CD4-positive, alpha-beta memory T cell (primary cell): ENCODE results near the gene TOMM22. TPM values are rescaled to one million over a fixed set of nuclear protein-coding genes. Genes with fewer than 3 reads are reported as not detected.

Experiments used
- CTCF ChIA-PET: fragments of 350-600 bp; sonication (Branson Sonifier 250); formaldehyde crosslinking; loops from one replicate; lab custom pipeline; 2021; ENCODE audit warnings: inconsistent platforms; ENCODE audit not compliant: partially characterized antibody; lab: Charles Lee
- POLR2A ChIA-PET: fragments of 350-600 bp; sonication (Branson Sonifier 250); formaldehyde crosslinking; loops from one replicate; lab custom pipeline; 2021; ENCODE audit not compliant: partially characterized antibody; lab: Charles Lee
- DNase-seq, 5 donors: peaks; one replicate each; pipeline versions ENCODE4 v3.0.0 to v3.0.0-alpha.2; 2020 to 2022; ENCODE audit warnings: mixed read lengths in 1 of 5
- H3K27ac ChIP-seq: one replicate; pipeline ENCODE4 v1.7.0; 2013; ENCODE audit warnings: low read depth, low read length
- H3K27me3 ChIP-seq: 2 replicates; pipeline ENCODE4 v1.7.0; 2013; ENCODE audit warnings: mild to moderate bottlenecking, low read length, moderate library complexity; ENCODE audit not compliant: insufficient read depth
- H3K36me3 ChIP-seq: 2 replicates; pipeline ENCODE4 v1.7.0; 2013; ENCODE audit warnings: mild to moderate bottlenecking, low read length, moderate library complexity; ENCODE audit not compliant: insufficient read depth
- H3K4me1 ChIP-seq: 2 replicates; pipeline ENCODE4 v1.7.0; 2013; ENCODE audit warnings: mild to moderate bottlenecking, low read length, moderate library complexity; ENCODE audit not compliant: insufficient read depth
- H3K4me3 ChIP-seq, 2 donors: one replicate each; pipeline ENCODE4 v1.7.0; 2013; ENCODE audit warnings: low read length in 2 of 2, mild to moderate bottlenecking in 1 of 2
- H3K9me3 ChIP-seq, 2 donors: one replicate each; pipeline ENCODE4 v1.7.0; 2013; ENCODE audit warnings: low read length in 2 of 2, control low read depth in 1 of 2; ENCODE audit not compliant: control insufficient read depth in 1 of 2
- H3K27ac Mint-ChIP-seq, 7 donors: one replicate each; pipeline ENCODE4 v1.8.0; 2020 to 2021; ENCODE audit warnings: mixed read lengths in 7 of 7, mild to moderate bottlenecking in 6 of 7, inconsistent platforms in 3 of 7, moderate library complexity in 3 of 7
- H3K27me3 Mint-ChIP-seq, 2 donors: one replicate each; pipeline ENCODE4 v1.8.0; 2020 to 2021; ENCODE audit warnings: mixed read lengths in 2 of 2
- H3K36me3 Mint-ChIP-seq, 2 donors: one replicate each; pipeline ENCODE4 v1.8.0; 2020 to 2021; ENCODE audit warnings: mixed read lengths in 2 of 2, inconsistent platforms in 1 of 2, mild to moderate bottlenecking in 1 of 2
- H3K4me1 Mint-ChIP-seq, 4 donors: one replicate each; pipeline ENCODE4 v1.8.0; 2020 to 2021; ENCODE audit warnings: mixed read lengths in 4 of 4, mild to moderate bottlenecking in 1 of 4
- H3K4me3 Mint-ChIP-seq, 8 donors: one replicate each; pipeline ENCODE4 v1.8.0; 2020 to 2021; ENCODE audit warnings: mixed read lengths in 8 of 8, mild to moderate bottlenecking in 7 of 8, moderate library complexity in 6 of 8, inconsistent platforms in 3 of 8
- H3K9me3 Mint-ChIP-seq, 8 donors: one replicate each; pipeline ENCODE4 v1.8.0; 2020 to 2021; ENCODE audit warnings: mixed read lengths in 8 of 8, mild to moderate bottlenecking in 5 of 8, inconsistent platforms in 3 of 8, moderate library complexity in 1 of 8
- intact Hi-C: fragments of 100-400 bp; cut with micrococcal nuclease; formaldehyde crosslinking; loops from one replicate; pipeline ENCODE4 v1.15.1; 2023
- polyA plus RNA-seq, 2 donors: library from polyadenylated mRNA; unstranded; fragments of 300-500 nt; fragmentation: Illumina TruSeq; gene quantifications; one replicate each; pipeline ENCODE4 v1.2.3, GENCODE V29; 2021
- total RNA-seq, 2 experiments: library from RNA; stranded (reverse); gene quantifications; one replicate each; pipeline ENCODE4 v1.2.3, GENCODE V29; 2021

Gene TOMM22
- total and polyA plus RNA-seq, 4 experiments from 2014 or later = 41.2 to 78.9 (median 51.3) TPM

DNA sequence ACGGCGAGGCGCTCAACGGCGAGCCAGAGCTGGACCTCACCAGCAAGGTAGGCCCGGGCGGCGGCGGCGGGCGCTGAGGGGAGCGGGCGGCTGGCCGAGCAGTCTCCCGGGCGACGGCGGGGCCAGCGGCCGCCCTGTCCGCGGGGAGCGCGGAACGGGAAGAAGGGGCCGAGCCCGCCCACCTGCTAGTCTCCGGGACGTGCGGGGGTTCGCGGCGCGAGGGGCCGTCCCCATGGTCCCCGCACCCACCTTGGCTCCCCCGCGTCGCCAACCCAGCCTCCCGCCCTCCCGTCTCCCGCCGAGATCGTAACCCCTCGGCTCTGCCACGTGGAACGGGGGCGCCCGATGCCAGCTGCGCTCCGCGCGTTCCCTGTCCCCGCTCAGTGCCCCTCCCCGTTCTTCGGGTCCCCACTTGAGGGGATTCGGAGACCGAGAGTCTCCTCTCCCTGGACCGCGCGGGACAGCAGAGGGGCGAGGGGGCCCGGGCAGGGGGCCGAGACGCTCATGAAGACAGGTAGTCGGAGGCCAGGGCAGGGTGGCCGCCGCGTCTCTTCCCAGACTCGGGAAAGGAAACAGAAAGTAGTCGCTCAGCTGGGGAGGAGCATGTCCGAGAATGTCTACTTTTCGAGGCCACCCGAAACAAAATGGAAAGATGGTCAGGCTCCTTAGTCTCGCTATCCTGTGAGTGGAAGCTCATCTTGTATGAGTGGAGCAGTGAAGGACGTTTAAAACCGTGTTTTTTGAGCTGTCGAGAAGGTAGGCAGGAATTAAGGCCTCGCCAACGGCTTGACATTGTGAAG lies 24.5 kb downstream of the TOMM22 start:
- H3K27ac ChIP-seq = peak overlapping the region; percentile 94
- no peaks in the 10 kb centered on the region for H3K27me3 ChIP-seq
- CTCF ChIA-PET = interaction anchor here (0.5 to 2.6 kb wide), 10 partner anchors 11 to 60 kb away, joined by 3 to 15 read pairs (median 5); partner anchors contain the start of gene TOMM22
- peaks cover 16% of the 10 kb centered on the region for H3K36me3 ChIP-seq
- no peaks in the 10 kb centered on the region for H3K9me3 ChIP-seq
- Mint-ChIP-seq H3K27ac (peak overlapping the region; percentile 92 to 98 (median 96)), H3K36me3 (peaks cover 10 to 44% of the 10 kb centered on the region in 2 donors), H3K4me1 (peaks cover 53 to 71% (median 59%) of the 10 kb centered on the region in 4 donors), H3K4me3 (peak overlapping the region; percentile 91 to 96 (median 94)), H3K9me3 (peaks cover 0 to under 1% (median 0%) of the 10 kb centered on the region in 8 donors), H3K27me3 (peaks cover 0 to under 1% of the 10 kb centered on the region in 2 donors)
- peaks cover 61% of the 10 kb centered on the region for H3K4me1 ChIP-seq
- intact Hi-C loops = loop anchor here (2.0 to 10.0 kb wide), 4 partner anchors 18 to 652 kb away; partner anchors contain the start of genes PICK1 and RPL3
- peak overlapping the region; percentile 6 to 94 for H3K4me3 ChIP-seq
- POLR2A ChIA-PET = interaction anchor here (0.8 to 8.0 kb wide), 19 partner anchors 9 to 1338 kb away, joined by 3 to 186 read pairs (median 4); partner anchors contain the start of genes CBX6, CBY1, FAM227A and RPL3
- DNase-seq = peak in 2 of 5 donors; percentile 36 to 44

DNA sequence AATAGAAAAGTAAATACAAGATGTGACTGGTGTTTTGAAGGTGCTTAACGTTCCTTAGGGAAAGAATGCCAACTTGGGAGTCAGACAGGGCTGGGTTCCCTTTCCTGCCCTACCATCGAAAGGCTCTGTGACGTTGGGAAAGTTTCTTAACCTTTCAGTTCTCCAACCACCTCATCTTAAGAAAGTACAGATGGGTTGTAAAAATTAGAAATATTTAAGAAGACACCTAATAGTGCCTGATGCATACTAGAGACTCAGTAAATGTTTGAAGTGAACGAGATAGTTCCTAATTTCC lies 25.1 kb downstream of the TOMM22 start:
- Histone ChIP-seq H3K9me3 (no peaks in the 10 kb centered on the region), H3K36me3 (peaks cover 16% of the 10 kb centered on the region), H3K4me1 (peaks cover 57% of the 10 kb centered on the region), H3K4me3 (peak overlapping the region; percentile 6 to 94), H3K27me3 (no peaks in the 10 kb centered on the region), H3K27ac (peak overlapping the region; percentile 94)
- Mint-ChIP-seq H3K4me1 (peaks cover 49 to 69% (median 55%) of the 10 kb centered on the region in 4 donors), H3K27me3 (no peaks in the 10 kb centered on the region), H3K27ac (peak overlapping the region; percentile 92 to 97 (median 94)), H3K36me3 (peaks cover 10 to 41% of the 10 kb centered on the region in 2 donors), H3K9me3 (no peaks in the 10 kb centered on the region), H3K4me3 (peak overlapping the region; percentile 91 to 96 (median 94))
- DNase-seq = no peak
- ChIA-PET CTCF (interaction anchor here (0.5 to 2.6 kb wide), 5 partner anchors 18 to 56 kb away, joined by 4 to 15 read pairs (median 8); partner anchors contain the start of gene TOMM22), POLR2A (interaction anchor here (0.8 to 8.0 kb wide), 13 partner anchors 10 to 612 kb away, joined by 3 to 186 read pairs (median 11); partner anchors contain the start of genes CBY1, FAM227A, RPL3 and SUN2)
- intact Hi-C loops = loop anchor here (2.0 to 10.0 kb wide), 4 partner anchors 18 to 652 kb away; partner anchors contain the start of genes PICK1 and RPL3

- Mint-ChIP-seq H3K36me3 (peaks cover 14 to 45% of the 10 kb centered on the region in 2 donors), H3K27ac (peak overlapping the region; percentile 92 to 97 (median 94)), H3K4me3 (peak overlapping the region; percentile 91 to 96 (median 94)), H3K4me1 (peaks cover 53 to 73% (median 59%) of the 10 kb centered on the region in 4 donors), H3K27me3 (no peaks in the 10 kb centered on the region), H3K9me3 (no peaks in the 10 kb centered on the region)
- peaks cover 16% of the 10 kb centered on the region for H3K36me3 ChIP-seq
- peaks cover 60% of the 10 kb centered on the region for H3K4me1 ChIP-seq
- H3K27me3 ChIP-seq = no peaks in the 10 kb centered on the region
- intact Hi-C loops = loop anchor here (2.0 to 10.0 kb wide), 4 partner anchors 17 to 653 kb away; partner anchors contain the start of genes PICK1 and RPL3
- H3K27ac ChIP-seq = peak overlapping the region; percentile 94
- peak in 1 of 5 donors; percentile 17 for DNase-seq
- H3K4me3 ChIP-seq = peak overlapping the region; percentile 6 to 94
- ChIA-PET CTCF (interaction anchor here (0.5 to 2.6 kb wide), 10 partner anchors 12 to 136 kb away, joined by 3 to 15 read pairs (median 4); partner anchors contain the start of gene TOMM22), POLR2A (interaction anchor here (0.8 to 8.0 kb wide), 12 partner anchors 8 to 446 kb away, joined by 3 to 186 read pairs (median 8); partner anchors contain the start of genes CBY1, FAM227A, SUN2 and TOMM22)
- no peaks in the 10 kb centered on the region for H3K9me3 ChIP-seq
These were observed 25.6 kb downstream of the TOMM22 start for GRCh38 chr22:38707346-38707745.

DNA sequence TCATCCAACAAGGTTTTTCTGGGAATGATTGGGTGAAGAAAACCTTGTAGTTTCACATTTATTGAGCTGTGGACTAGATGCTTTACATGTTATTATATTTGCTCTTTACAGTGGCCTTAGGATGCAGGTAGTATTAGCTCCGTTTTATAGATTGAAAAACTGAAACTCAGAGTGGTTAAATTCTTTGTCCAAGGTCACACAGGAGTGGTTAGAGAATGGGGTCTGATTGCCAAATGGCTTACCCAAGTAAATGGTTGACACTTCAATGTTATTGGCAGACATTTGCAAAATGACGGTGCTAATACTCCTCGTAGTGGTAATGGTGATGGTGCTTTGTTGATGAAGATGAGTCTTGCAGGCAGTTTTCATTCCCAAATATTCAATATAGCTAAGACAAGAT lies 26.2 kb downstream of the TOMM22 start:
- intact Hi-C loops = loop anchor here (2.0 to 10.0 kb wide), 4 partner anchors 17 to 653 kb away; partner anchors contain the start of genes PICK1 and RPL3
- H3K36me3 ChIP-seq = peaks cover 22% of the 10 kb centered on the region
- H3K27me3 ChIP-seq = no peaks in the 10 kb centered on the region
- ChIA-PET POLR2A (interaction anchor here (1.0 to 8.0 kb wide), 8 partner anchors 9 to 44 kb away, joined by 3 to 186 read pairs (median 33); partner anchors contain the start of genes SUN2 and TOMM22), CTCF (interaction anchor here (0.5 to 2.6 kb wide), 10 partner anchors 13 to 135 kb away, joined by 3 to 15 read pairs (median 4); partner anchors contain the start of gene TOMM22)
- Mint-ChIP-seq H3K9me3 (no peaks in the 10 kb centered on the region), H3K4me1 (peaks cover 56 to 80% (median 65%) of the 10 kb centered on the region in 4 donors), H3K27ac (peak overlapping the region in 6 of 7 donors; percentile 8 to 88 (median 32)), H3K36me3 (peaks cover 14 to 51% of the 10 kb centered on the region in 2 donors), H3K4me3 (peak overlapping the region; percentile 51 to 96 (median 94)), H3K27me3 (no peaks in the 10 kb centered on the region)
- no peaks in the 10 kb centered on the region for H3K9me3 ChIP-seq
- no peak overlapping the region for H3K27ac ChIP-seq
- no peak for DNase-seq
- peaks cover 66% of the 10 kb centered on the region for H3K4me1 ChIP-seq
- H3K4me3 ChIP-seq = peak overlapping the region in 1 of 2 donors; percentile 94

GRCh38 chr22:38709306-38709705 lies 27.5 kb downstream of the TOMM22 start:
- H3K4me1 ChIP-seq = peaks cover 78% of the 10 kb centered on the region
- Mint-ChIP-seq H3K4me1 (peaks cover 63 to 93% (median 76%) of the 10 kb centered on the region in 4 donors), H3K27ac (peak overlapping the region in 4 of 7 donors; percentile 37 to 81 (median 66)), H3K9me3 (no peaks in the 10 kb centered on the region), H3K36me3 (peaks cover 14 to 62% of the 10 kb centered on the region in 2 donors), H3K27me3 (no peaks in the 10 kb centered on the region), H3K4me3 (peak overlapping the region in 6 of 8 donors; percentile 18 to 64 (median 51))
- H3K9me3 ChIP-seq = no peaks in the 10 kb centered on the region
- ChIA-PET POLR2A (interaction anchor here (1.6 to 8.0 kb wide), 4 partner anchors 9 to 43 kb away, joined by 5 to 186 read pairs (median 102); partner anchors contain the start of gene SUN2), CTCF (interaction anchor here (1.6 to 1.8 kb wide), 2 partner anchors 16 to 25 kb away, joined by 5 to 6 read pairs; no protein-coding TSS in a partner anchor)
- no peak overlapping the region for H3K27ac ChIP-seq
- no peak overlapping the region for H3K4me3 ChIP-seq
- peaks cover 23% of the 10 kb centered on the region for H3K36me3 ChIP-seq
- intact Hi-C loops = loop anchor here (5.0 to 10.0 kb wide), 3 partner anchors 278 to 655 kb away; partner anchors contain the start of genes PICK1 and RPL3
- no peak for DNase-seq
- H3K27me3 ChIP-seq = no peaks in the 10 kb centered on the region

- intact Hi-C loops = no loop called here
- Histone ChIP-seq H3K36me3 (peaks cover 27% of the 10 kb centered on the region), H3K27me3 (no peaks in the 10 kb centered on the region), H3K4me1 (peaks cover 79% of the 10 kb centered on the region), H3K9me3 (no peaks in the 10 kb centered on the region), H3K4me3 (no peak overlapping the region), H3K27ac (no peak overlapping the region)
- Mint-ChIP-seq H3K27ac (peak overlapping the region in 2 of 7 donors; percentile 17 to 42), H3K9me3 (no peaks in the 10 kb centered on the region), H3K27me3 (no peaks in the 10 kb centered on the region), H3K4me1 (peaks cover 66 to 92% (median 77%) of the 10 kb centered on the region in 4 donors), H3K4me3 (no peak overlapping the region), H3K36me3 (peaks cover 17 to 68% of the 10 kb centered on the region in 2 donors)
- POLR2A ChIA-PET = interaction anchor here (1.6 to 8.0 kb wide), 4 partner anchors 8 to 42 kb away, joined by 5 to 186 read pairs (median 102); partner anchors contain the start of gene SUN2
- CTCF ChIA-PET = interaction anchor here (0.9 to 1.8 kb wide), 3 partner anchors 15 to 24 kb away, joined by 3 to 6 read pairs (median 5); no protein-coding TSS in a partner anchor
- DNase-seq = no peak
These were observed 28.6 kb downstream of the TOMM22 start for GRCh38 chr22:38710351-38710750.
